GM21515 (cell line): ENCODE results near the gene GOLGA2.
"Not testable (repeated sequence)": the region's sequence is repeated elsewhere in the genome, so short reads cannot be mapped to it uniquely, and the experiment has no call there.

Source experiments
- ATAC-seq: cut with Tn5 transposase; IDR thresholded peaks from one replicate; pipeline ENCODE4 v1.9.1; 2021; ENCODE audit not compliant: unreplicated experiment

The GOLGA2 gene

DNA sequence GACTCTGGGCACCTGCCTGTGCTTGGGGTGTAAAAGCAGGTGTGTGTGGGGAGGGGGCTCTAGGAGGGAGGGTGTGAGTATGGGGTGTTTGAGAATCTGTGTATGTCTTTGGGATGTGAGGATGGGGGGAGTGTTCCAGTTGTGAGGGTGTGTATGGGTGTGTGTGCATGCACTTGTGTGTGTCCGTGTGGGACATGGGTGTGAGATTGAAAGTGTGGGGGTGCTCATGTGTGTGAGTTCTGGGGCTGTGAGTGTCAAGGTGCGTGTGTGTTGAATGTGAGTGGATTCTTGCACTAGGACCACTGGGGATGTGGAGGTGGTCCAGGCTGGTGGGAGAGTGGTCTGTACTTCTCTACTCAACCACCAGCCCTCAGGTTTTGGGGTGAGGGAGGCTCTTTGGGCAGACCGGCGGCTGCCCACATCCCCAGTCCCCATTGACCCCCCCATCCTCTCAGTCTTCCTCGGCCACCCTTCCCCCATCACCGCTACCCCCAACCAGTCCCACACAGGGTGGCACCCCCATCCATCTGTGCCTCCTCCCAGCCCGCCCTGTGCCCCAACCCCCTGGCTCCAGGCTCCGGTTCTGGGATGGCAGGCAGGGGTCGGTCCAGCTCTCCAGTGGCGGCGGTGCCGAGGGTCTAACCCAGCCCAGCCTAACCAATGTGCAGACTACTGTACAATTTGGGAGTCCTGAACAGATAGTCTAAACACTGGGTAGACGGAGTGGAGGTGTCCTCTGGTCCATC is 31.5 kb downstream of the GOLGA2 start:
- no peak for ATAC-seq

DNA sequence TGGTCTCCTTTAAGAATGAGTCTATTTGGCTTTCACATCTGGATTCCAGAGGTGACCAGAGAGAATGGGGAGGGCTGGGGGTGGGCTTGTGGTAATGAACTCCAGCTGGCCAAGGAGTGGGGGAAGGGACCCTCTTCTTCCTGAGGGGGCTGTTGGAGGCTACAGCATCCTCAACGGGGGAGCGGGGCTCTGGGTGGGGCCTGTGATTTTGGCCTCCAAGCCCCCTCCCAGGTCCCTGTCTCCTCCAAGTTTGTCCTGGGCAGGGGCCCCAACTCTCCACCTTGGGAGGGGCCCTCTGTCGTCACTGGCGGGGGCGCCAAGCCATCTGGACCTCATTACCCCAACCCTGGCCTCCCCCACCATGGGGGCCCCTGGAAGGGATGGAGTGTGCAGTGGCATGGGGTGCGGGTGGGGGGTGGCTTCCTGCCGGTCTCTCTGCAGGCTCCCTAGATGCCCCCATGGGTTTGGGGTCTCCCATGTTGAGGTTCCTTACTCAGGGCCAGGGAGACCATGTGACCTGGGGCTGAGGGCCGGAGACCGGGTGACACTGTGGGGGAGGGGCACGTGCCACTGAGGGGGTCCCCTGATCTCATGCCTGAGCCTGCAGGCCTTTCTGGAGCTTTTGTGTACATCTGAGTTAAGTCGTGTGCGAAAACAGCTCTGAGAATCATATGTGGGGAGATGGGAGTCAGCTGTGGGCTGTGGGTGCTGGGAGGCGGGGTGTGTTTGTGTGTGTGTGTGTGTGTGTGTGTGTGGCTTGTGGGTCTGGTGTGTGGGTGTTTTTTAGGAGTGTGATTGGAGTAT is 32.4 kb downstream of the GOLGA2 start:
- ATAC-seq = no peak

DNA sequence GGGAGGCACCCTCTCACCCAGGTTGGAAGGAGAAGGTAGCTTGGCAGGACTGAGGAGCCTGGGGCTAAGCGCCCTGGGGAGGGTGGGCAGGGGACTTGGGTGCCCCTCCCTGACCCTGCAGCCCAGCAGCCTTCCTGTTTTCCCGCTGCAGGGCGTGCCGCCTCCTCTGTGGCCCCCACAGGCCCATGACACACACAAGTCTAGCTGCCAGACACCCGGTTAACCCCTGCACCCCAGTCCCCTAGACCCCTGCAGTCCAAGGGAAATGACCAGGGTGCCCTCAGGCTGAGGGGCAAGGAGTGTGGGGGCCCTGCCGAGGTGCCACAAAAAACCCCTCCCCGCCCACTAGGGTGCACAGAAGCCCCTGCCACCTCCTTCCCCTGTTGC is 33.0 kb downstream of the GOLGA2 start:
- ATAC-seq = no peak

DNA sequence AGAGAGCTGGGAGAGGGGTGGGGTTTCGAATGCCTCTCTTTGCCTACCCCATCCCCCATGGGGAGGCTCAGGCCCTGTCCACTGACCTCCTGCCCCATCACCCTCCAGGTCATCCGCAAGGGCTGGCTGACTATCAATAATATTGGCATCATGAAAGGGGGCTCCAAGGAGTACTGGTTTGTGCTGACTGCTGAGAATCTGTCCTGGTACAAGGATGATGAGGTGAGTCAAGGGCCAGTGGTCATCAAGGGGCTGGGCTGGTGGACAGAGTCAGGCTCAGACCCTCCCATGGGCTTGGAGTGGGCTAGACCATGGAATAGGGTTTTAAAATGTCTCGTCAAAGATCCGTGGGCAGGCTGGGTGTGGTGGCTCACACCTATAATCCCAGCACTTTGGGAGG is 33.7 kb downstream of the GOLGA2 start:
- no peak for ATAC-seq

DNA sequence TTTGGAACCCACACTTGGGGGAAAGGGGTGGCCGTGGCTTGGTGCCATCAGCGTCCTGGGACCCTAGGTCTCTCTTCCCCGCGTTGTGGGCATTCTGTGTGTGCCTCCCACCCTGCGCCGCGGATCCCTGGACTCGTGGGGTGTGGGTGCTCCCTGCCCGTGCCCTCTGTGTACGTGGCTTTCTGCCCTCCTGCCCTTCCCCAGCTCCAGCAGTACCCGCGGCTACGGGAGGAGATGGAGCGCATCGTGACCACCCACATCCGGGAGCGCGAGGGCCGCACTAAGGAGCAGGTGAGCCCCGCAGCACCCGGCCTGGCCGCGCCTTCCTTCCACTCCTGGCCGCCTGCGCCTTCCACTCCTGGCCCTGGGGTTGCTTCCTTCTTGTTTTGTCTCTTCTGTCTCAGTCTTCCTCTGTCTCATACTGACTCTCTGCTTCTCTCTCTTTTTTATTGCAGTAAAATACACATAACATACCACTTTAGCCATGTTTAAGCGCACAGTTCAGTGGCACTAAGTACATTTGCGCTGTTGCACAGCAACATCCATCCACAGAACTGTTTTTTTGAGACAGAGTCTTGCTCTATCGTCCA is 41.9 kb downstream of the GOLGA2 start:
- ATAC-seq = no peak

DNA sequence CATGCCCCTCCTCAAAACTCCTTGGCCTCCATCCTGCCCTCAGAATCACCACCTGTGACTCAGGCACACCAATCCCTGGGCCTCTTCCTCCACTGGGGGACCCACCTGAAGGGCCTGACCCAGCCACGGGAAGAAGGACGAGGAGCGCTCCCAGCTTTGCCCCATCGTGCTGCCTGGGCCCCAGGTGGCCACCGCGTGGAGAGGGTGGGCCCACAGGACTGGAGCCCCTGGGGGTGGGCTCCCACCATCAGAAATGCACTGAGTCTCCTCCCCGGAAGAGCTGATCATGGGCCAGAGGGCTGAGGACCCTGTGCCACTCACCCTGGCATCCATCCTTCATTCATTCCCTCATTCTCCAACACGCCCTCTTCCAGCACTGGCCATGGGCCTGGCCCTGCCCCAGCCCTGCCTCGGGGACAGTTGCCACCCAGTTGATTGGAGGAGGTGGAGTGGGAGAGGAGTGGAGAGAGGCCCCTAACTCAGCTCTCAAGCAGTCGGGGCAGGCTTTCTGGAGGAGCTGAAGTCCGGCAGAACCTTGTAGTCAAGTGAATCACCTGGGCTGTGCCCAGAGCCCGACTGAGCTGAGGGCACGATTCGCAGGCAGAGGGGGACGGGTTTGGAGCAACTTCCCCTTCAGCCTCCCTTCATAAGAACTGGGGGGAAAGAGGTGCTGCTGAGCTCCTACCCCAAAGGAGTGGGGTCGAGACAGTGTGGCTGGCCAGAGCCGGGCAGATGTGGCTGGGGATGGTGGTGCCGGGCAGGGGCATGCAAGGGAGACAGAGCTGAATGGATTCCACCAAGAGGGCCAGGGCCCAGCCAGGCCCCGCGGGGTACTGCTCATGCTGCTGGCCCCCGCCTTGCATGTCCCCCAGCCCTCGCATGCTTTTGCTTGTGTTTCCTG is 43.0 kb downstream of the GOLGA2 start:
- no peak for ATAC-seq

DNA sequence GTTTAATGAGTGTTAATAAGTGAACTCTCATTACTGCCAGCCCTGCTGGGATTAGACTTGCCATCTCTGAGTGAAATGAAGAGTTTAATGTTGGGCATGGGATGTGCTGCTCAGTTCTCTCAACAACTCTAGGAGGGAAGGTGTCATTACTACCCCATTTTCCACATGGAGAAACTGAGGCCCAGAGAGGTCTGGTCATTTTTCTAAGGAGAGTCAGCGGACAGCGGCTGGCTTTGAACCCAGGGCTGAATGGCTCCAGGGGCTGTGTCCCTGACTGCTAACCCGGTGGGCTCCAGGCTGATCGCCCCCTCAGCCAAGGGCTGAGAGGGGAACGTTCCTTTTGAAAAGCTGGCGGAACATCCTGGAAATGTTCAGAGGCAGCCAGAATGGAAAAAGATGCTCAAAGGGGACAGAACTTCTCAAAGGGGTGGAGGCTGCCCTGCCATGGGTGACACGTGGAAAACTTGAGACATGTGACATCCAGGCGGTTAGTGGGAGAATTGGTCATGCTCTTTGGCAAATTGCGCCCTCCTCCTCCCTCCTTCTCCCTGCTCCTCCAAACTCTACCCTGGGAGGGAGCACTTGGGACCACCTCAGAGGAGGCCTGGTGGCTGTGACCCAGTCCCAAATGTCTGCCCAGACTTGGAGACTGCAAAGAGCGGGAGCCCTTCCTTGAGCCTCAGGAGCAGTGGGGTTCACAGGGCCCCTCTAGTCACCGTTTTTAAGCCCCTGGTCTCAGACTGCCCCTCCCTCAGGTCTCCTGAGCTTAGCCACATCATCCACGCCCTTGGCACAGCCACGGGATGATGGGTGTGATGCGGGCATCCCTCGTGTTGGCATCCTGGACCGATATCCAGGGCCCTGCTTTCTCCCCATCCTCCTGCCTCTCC is 43.9 kb downstream of the GOLGA2 start:
- ATAC-seq = no peak

DNA sequence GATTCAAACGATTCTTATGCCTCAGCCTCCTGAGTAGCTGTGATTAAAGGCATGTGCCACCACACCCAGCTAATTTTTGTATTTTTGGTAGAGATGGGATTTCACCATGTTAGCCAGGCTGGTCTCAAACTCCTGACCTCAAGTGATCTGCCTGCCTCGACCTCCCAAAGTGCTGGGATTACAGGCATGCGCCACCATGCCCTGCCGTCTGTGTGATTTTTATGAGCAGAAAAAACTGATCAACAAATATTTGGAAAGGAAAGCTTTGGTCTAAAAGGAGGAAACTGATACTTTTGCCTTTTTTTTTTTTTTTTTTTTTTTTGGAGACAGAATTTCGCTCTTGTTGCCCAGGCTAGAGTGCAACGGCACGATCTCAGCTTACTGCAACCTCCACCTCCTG is 44.9 kb downstream of the GOLGA2 start:
- not testable (repeated sequence) for ATAC-seq

DNA sequence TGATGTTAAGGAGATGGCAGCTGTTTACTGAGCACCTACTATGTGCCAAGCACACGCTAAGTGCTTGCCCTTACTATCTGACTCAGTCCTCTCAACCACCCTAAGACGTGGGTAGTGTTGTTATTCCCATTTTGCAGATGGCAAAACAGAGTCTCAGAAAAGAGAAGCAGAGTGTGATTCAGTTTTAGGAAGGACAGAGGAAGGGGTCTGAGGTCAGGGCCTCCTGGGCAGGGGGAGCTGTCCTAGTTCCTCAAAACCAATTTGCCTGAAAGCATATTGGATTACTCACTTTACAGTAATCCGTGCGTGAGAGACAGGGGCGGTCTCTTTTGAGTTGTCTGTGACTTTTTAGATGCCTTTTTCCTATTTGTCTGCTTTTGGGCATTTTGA is 49.4 kb downstream of the GOLGA2 start:
- no peak for ATAC-seq

DNA sequence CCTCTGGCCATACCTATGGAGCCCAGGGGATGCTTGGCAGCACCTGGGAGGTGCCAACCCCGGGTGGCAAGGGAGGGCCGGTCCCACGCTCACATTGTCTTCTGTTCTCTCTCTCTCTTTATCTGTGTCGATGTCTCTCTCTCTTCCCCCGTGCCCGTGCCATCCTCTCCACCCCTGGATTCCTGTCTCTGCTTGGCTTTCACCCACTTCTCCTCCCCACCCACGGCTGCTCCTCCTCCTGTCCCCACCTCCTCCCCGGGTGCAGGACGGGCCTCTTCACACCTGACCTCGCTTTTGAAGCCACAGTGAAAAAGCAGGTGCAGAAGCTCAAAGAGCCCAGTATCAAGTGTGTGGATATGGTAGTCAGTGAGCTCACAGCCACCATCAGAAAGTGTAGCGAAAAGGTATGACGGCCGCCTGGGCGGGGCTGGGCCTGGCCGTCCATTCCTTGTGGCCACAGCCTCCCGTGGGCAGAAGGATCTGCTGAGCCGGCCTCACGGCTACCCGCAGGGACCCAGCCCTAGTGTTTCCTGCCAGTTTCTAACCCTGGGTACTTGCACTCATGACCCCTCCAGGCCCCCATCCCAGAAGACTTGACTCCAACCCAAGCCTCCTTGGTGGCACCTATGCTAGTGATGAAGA is 49.9 kb downstream of the GOLGA2 start:
- ATAC-seq = no peak

DNA sequence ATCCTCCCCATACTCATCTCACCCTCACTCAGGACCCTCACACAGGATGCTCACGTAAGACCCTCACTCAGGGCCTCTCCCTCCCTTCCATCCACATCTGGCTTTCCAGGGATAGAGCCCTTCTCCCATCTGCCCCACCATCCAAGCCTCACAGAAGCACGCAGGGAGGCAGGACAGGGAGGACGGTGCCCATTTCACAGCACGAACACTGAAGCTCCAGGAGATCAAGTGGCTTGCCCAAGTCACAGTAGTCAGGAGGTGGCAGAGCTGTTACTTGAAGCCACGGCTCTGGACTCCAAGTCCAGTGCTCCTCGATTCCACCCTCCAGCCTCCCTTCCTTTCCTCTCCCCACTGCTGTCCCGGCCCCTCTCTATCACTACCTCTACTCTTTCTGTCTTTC is 50.9 kb downstream of the GOLGA2 start:
- no peak for ATAC-seq

DNA sequence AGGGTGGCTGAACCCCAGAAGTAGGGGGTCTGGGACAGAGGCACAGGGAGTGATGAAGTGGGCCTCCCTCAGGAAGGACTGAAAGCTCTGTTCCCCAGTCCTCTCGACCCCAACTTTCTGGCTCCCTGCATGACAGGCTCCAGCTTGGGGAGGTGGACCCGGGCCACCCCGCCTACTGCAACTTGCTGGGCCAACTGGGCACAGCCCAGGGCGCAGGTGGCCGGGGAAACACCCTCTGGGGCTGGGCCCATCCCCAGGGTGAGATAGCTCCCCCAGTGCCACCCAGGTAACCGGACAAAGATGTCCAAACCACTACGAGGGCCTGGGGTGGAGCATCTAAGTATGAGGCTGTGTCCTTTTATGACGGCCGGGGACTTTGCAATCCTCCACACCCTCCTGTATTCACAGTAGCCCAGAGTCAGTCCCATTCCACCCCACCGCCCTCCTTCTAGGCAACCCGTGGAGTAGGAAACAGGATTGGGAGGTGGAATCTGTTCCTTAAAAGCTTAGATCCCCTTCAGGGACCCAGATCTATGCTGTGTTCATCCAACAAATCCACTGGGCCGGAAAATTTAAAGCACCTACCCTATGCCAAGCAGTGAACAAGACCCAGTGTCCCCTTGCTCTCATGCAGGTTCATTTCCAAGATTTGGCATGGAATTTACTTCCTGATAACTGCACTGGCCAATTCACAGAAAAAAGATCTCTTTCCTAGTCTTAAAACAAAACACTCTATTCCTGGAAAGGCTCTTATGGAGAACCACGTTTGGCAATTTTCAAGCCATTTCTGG is 52.7 kb downstream of the GOLGA2 start:
- no peak for ATAC-seq

DNA sequence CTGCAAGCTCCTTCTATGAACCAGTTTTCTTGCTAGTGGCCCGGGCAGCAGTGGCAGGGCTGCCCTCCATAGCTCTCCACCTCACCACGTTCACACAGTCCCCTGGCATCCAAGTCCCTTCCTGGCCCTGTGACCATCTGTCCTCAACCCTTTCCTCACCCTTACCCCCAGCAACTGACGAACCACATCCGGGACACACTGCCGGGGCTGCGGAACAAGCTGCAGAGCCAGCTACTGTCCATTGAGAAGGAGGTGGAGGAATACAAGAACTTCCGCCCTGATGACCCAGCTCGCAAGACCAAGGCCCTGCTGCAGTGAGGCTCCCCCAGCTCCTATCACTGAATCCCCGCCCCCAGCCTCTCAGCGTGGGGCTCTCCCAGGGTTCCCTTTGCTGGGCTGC is 53.8 kb downstream of the GOLGA2 start:
- no peak for ATAC-seq

DNA sequence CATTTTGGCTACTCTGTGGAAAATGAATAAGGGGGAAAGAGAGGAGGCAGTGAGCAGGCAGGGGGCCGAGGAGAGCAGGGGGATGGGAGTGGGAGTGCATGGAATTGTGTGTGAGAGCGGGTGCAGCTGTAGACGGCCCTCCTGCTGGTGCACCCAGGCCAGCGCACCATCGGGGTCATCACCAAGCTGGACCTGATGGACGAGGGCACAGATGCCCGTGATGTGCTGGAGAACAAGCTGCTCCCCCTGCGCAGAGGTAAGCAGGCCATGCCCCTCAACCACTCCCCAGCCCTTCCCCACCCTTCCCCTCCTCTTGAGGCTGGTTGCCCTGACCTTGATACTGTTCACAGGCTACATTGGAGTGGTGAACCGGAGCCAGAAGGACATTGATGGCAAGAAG is 56.0 kb downstream of the GOLGA2 start:
- ATAC-seq = no peak

DNA sequence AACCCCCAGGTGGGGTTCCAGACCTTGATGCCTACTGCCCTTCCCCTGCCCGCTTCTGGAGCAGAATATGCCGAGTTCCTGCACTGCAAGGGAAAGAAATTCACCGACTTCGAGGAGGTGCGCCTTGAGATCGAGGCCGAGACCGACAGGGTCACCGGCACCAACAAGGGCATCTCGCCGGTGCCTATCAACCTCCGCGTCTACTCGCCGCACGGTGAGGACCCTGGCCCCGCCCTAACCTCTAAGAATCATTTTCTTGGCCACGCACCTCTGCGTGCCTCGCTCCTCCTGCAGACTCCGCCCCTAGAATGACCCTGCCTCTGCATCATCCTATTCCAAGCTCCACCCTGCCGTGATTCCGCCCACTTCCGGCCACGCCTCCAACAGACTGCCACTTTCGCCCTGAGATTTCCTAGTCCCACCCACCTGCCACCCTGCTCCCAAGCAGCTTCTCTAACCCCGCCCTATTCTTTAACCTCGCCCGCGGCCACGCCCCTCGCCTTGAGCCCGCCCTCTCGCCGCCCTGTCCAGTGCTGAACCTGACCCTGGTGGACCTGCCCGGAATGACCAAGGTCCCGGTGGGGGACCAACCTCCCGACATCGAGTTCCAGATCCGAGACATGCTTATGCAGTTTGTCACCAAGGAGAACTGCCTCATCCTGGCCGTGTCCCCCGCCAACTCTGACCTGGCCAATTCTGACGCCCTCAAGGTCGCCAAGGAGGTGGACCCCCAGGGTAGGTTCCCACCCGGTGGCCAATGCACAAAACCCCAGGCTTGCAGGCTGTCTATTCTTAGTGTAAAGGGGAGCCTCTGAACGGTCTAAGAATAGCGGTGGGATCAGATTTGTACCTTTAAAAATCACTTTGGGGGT is 57.1 kb downstream of the GOLGA2 start:
- peak; percentile 84 for ATAC-seq

DNA sequence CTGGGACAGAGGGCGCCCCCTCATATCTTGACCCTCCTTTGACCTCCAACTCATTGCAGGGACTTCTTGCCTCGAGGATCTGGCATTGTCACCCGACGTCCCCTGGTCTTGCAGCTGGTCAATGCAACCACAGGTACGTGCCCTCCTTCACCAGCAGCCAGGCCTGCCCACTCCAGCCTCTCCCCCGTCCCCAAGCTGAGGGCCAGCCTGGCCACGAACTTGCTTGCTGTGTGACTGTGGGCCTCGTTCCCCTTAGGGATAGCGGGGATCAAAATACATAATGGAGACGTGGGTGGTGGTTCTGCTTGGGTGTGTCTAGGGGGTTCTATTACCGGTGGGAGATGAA is 57.7 kb downstream of the GOLGA2 start:
- ATAC-seq = no peak

DNA sequence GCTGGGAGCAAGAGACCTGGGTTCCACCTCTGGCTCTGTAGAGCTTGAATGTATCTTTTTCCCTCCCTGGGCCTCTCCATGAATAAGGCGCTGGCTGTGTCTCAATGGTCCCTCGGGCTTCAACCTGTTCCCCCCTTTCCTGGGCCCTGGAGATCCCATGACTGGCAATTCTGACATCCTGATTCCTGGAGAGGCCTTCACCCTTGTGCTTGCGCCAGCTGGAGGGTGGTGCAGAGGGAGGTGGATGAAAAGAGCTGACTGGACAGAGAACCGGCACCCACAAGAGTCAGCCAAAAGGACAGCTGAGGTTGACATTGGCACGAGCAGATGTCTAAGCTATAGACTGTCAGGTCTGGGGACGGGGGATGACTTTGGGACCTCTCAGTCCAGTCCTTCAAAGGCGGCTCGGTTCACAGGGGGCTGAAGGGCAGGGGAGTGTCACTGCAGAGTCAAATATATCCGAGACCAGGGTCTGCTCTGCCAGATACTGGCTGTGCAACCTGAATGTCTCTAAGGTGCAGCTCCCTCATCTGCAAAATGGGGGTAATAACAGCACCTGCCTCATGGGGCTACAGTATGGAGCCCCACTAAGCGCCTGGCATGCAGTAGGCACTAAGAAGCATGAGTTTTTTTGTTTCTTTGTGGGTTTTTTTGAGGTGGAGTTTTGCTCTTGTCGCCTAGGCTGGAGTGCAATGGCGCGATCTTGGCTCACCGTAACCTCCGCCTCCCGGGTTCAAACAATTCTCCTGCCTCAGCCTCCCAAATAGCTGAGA is 58.8 kb downstream of the GOLGA2 start:
- ATAC-seq = no peak
